GM19468 (cell line): ENCODE results near the gene OR2A5.
"Not testable (repeated sequence)": the region's sequence is repeated elsewhere in the genome, so short reads cannot be mapped to it uniquely, and the experiment has no call there.

Experiments used
- ATAC-seq: cut with Tn5 transposase; IDR thresholded peaks from one replicate; pipeline ENCODE4 v1.9.1; 2021; ENCODE audit warnings: mild to moderate bottlenecking, moderate library complexity, moderate number of reproducible peaks; ENCODE audit not compliant: unreplicated experiment; ENCODE audit errors: extremely low read depth

The OR2A5 gene

GRCh38 chr7:144048648-144049047, at the start of gene OR2A5:
OR2A5 (plus strand) TSS chr7:144048948; CDS start chr7:144050402, 1,454 bp downstream.
- ATAC-seq: no peak

DNA sequence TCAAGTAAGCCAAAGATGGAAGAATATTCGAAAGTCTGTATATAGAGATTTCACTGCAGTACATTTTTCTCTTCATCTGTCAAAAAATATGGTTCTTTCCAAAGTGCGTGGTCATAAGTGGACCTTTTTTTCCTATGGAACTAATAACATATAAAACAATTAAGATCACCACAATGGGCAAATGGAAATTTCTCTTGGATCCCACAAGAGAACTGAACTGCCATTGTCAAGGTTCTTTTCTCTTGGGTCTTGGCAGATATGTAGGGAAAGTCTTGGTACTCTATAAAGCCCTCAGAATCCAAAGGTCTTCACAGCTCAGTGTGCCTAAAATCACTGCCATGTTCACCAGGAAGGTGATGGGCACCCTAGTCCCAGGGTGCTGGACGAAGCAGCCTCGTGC, 48.7 kb upstream of the OR2A5 start, which contains the start of gene OR6B1:
Gene OR6B1 (plus strand): TSS at position 301 of the 400 bp plus-strand sequence. CDS start 3,677 bp downstream, outside the sequence.
- no peak for ATAC-seq

GRCh38 chr7:144001543-144001942, 47.2 kb upstream of the OR2A5 start:
- ATAC-seq: no peak

DNA sequence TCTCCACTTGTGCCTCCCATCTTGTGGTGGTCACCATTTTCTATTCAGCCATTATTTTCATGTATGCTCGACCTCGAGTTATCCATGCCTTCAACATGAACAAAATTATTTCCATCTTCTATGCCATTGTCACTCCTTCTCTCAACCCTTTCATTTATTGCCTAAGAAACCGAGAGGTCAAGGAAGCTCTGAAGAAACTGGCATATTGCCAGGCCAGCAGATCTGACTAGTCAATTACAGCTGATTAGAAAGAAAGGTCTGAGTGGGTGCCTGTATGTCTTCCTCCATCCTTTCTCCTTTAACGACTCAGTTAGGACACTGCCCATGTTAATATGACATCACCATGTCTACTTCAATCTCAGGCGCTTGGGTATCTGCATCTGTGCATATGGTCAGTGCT, 44.0 kb upstream of the OR2A5 start:
- no peak for ATAC-seq

GRCh38 chr7:144006029-144006691, 42.6 kb upstream of the OR2A5 start:
- ATAC-seq: no peak

DNA sequence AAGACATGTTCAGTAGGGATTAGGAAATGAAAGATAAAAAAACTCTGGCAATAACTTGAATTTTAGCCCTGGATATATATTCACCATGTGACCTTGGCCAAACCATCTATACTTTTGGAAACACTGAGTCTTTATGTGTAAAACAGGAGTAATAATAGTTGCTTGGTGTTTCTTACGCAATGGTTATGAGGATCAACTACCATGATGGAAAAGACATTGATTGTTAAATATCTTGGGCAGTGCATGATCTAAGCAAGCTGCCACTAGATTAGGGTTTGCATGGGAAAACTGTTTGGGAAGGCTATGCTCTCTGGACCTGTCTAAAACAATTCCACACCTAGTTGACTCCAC, 42.1 kb upstream of the OR2A5 start:
- no peak for ATAC-seq

DNA sequence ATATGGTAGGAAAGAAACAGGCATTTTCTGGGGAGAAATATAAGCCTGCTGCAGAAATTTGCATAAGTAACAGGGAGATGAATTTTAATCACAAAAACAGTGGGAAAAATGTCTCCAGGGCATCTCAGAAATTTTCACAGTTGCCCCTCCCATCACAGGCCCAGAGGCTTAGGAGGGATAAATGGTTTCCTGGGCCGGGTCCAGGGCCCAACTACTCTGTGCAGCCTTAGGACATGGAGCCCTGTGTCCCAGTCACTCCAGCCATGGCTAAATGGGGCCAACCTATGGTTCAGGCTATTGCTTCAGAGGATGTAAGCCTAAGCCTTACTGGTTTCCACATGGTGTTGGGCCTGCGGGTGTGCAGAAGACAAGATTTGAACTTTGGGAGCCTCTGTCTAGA, 39.4 kb upstream of the OR2A5 start:
- no peak for ATAC-seq

GRCh38 chr7:144010061-144010460, 38.7 kb upstream of the OR2A5 start:
- ATAC-seq: not testable (repeated sequence)

DNA sequence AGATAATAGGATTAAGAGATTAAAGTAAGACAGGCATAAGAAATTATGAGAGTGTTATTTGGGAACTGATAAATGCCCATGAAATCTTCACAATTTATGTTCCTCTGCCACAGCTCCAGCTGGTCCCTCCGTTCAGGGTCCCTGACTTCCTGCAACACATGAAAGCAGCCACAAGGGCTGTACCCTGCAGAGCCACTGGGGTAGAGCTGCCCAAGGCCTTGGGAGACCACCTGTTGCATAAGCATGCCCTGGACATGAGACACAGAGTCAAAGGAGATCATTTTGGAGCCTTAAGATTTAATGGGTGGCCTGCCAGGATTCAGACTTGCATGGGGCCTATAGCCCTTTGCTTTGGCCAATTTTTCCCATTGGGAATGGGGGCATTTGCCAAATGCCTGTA, 37.9 kb upstream of the OR2A5 start:
- ATAC-seq: not testable (repeated sequence)

DNA sequence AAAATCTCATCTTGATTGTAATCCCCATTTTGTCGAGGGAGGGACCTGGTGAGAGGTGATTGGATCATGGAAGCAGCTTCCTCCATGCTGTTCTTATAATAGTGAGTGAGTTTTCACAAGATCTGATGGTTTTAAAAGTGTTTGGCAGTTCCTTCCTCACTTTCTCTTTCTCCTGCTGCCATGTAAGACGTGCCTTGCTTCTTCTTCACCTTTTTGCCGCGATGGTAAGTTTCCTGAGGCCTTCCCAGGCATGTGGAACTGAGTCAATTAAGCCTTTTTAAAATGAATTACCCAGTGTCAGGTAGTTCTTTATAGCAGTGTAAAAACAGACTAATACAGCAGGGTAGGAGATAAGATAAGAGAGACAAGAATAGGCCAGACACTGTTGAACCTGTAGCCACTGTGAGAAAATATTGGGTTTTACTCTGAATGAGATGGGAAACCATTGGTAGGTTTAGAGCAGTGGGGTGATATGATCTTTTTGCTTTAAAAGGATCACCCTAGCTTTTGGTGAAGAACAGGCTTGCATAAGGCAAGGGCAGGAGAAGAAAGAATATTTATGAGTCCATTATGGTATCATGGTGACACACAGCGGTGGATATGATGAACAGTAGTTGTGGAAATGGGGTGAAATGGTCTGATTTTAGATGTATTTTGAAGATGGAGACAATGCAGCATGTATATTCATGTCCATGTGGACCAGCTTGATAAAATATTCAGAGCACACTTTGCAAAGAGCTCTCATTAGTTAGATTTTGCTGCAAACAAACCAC, 37.1 kb upstream of the OR2A5 start:
- no peak for ATAC-seq

DNA sequence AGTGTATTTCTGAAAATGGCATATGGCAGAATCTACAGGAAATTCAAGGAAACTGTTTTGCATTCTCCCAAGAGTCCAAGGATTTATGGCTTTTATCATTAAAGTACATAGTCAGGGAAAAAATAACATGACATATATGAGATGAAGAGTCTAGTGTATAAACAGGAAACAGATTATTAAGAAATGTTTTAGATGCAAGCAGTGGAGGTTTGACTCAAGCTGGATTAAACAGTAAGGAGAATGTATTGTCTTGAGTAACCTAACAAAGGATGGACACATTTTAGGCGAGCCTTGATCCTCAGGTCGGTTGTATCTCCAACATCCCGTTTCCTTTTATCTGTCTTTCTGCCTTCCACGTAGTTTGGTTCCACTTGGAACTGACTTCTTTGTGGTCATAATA, 30.7 kb upstream of the OR2A5 start:
- ATAC-seq: no peak

DNA sequence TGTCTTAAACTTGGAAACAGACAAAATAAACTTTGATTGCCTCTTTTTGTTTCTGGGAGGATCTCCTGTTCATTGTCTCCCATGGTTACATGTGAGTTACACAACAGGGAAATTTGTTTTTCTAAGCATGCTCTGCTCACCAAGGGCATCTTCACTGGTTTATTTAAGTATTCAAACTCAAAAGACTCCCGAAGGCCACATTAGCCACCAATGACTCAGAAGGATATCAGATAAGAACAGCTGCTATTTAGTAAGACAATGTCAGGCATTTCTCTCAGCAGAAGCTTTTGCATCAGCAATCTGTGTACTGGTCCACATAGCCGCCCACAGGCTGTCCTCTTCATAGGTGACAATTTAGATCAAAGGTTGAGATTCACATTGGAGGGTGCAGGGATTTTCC, 29.3 kb upstream of the OR2A5 start:
- ATAC-seq: no peak

GRCh38 chr7:144020340-144020739, 28.4 kb upstream of the OR2A5 start:
- ATAC-seq: no peak

DNA sequence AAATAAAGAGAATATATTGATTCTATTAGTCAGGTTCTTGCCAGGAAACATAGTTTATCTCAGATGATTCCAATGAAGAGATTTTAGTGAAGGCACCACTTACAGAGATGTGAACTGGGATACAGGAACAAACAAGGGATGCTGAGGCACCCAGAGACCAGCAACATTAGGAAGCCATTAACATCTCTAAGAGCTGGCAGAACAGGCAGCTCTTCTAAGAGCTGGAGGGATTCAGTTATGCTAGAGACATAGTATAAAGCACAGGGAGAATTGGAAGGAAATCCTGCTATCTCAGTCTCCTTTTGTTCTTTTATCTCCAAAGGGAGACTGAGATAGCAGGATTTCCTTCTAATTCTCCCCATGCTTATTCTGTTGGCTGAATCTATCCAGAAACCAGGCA, 26.6 kb upstream of the OR2A5 start:
- no peak for ATAC-seq

DNA sequence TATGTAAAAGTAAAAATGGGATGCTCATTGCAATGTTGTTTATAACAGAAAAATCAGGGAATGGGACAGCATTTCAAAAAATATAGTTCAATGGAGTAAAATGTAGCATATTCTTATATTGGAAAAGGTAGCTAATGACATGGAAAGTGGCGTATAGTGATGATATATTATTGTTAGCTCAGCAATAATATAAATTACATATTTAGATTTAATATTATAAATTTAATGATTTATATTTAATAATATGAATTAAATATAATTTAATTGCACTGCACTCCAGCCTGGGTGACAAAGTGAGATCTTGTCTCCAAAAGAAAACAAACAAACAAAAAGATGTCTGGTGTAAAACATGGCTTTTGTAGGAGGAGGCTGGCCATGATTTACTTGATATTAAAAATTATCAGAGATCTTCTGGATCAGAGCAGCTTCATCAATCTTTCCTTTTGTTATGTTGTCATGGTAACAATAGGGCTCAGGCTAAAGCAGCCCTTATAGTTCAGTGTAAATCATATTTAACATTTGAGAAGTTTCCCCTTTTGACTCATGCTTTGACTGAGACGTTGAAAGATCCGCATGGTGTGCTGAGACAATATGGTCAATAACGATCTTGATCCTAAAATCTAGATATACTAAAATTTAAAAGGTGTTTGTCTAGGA, 25.4 kb upstream of the OR2A5 start:
- ATAC-seq: no peak

DNA sequence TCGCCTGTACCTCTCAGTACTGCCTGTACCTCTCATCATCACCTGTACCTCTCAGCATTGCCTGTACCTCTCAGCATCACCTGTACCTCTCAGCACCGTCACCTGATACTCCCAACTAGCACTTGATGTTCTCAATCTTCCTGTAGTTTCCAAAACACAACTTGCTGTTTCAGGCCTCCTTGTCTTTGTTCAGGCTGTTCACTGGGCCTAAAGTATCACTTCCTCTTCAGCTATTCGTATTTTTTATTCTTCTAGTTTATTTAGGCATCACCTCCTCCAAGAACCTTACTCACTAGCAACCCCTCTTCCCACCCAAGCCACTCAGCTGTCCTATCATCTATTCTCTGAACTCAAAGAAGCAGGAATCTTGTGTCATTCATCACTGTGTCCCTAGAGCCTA, 24.5 kb upstream of the OR2A5 start:
- no peak for ATAC-seq

DNA sequence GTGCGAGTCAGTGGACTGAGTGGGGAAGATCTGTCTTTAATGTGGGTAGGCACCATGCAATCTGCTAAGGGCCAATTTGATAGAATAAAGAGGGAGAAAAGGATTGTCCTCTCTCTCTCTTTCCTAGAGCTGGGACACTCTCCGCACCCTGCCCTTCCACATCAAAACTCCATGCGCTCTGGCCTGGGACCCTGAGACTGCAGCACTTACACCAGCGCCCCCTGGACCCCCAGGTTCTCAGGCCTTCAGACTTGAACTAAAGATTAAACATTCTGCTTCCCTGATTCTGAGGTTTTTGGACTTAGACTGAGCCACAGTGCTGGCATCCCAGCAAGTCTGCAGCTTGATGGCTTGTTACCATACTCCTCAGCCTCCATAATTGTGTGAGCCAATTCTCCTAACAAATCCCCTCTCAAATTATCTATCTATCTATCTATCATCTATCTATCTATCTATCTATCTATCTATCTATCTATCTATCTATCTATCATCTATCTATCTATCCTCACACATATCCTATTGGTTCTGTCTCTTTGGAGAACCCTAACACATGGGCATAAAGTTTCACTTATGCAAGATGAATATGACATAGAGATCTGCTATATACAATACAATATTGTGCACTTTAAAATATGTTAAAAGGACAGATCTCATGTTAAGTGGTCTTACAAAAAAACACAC, 22.4 kb upstream of the OR2A5 start:
- ATAC-seq: no peak

- ATAC-seq: no peak
These were observed 21.7 kb upstream of the OR2A5 start for GRCh38 chr7:144027070-144027469.

DNA sequence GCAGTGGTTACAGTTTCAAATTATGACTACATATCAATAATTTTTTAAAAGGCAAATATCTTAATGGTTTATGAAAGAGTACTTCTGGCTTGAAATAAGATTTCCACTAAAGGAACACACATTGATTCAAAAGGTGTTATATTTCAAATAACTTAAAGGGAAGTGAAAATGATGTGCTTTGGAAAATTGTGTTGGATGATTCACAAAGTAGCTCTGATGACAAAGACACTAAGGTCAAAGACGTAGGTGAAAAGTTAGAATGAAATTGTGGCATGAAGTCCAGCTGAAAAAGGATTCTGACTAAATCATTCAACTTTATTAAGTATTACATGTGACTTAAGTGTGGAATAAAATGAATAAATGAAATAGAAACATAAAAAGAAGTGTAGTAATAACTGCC, 20.8 kb upstream of the OR2A5 start:
- ATAC-seq: no peak

DNA sequence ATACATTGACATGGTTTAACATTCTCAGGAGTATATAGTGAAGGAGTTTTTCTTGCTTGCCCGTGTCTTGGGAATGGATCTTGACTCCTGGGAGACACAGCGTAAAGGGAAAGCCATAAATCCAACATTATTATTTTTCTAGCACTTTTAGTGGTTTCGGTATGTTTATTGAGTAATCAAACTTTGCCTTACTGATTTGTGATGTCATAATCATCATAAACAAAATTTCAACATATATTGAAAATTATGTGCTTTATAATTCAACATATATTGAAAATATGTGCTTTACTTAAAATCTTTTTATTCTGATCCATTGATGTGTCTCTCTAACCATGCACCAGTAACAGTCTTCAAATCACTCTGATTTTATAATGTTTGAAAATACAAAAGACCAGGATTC, 20.2 kb upstream of the OR2A5 start:
- no peak for ATAC-seq

DNA sequence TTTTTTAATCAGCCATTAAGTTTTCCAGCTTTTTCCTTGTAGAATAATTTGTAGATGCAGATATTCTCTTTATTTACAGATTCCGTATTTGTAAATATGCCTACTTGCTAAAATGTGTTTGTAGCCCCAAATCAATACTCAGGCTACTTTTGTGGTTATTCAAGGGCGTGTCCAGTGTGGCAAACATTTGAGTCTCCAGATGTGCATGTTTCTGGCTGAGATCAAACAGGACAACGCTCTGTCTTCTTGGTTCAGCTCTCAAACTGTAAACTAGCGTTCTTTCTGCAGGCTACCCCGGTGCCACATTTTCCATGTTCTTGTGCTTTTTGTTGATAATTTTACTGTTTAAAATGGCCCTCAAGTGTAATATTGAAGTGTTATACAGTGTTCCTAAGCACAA, 16.2 kb upstream of the OR2A5 start:
- no peak for ATAC-seq
